NB4 (cell line): ENCODE measurements around the gene PEX11B.

Experiments
- POLR2A ChIP-seq: IDR thresholded peaks from 2 replicates; pipeline ENCODE4 v1.6.1; 2011; ENCODE audit warnings: mild to moderate bottlenecking; ENCODE audit not compliant: insufficient read length; ENCODE audit errors: extremely low read depth
- TF ChIP-seq, protein P1 (sequence below): IDR thresholded peaks from one replicate; pipeline ENCODE4 v1.5.1; 2012; ENCODE audit warnings: low read depth, low read length
- TF ChIP-seq, protein P2 (sequence below): IDR thresholded peaks from 2 replicates; pipeline ENCODE4 v1.6.1; 2011; ENCODE audit warnings: low read depth, low read length

DNA sequence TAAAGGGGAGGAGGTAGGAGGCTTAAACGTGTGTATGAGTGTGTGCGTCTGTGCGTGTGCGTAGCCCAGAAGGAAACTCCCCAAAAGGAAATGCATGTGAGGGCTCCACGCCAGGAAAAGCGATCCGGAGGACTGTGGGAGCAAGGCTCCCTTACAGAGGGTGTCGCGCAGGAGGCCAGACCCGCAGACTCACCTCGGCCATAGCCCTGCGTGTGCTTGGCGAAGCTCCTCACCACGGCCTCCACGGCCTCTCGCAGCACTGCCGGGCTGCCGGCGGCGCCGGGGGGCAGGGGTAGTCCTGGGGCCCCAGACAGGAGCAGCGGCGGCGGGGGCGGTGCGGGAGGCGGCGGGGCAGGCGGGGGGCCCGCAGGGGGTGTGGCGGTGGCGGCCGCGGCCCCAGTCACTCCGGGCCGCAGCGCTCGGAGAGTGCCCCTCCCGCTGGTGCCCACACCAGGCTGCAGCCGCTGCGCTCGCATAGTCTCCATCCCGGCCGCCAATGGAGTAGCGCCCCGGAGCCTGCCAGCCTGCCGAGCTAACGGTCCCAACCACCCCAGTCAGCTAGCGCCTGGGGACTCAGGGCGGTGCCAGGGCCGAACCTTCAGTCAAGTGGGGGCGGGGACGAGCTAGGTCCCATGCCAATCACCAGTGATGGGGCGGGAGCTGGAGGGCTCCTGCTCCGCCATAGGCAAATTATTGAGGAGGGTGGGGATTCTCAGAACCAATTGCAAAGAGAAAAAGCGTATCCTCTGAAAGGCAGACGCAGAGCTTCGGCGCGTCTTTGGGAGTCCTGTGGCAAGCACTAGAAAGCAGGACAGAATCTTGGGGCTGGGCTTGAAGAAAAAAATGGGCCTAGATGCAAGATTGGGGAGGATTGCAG, 39.2 kb upstream of the PEX11B start, which contains the start of gene LIX1L:
- TF ChIP-seq POLR2A: peak; percentile 66
- TF ChIP-seq, protein P1, sequence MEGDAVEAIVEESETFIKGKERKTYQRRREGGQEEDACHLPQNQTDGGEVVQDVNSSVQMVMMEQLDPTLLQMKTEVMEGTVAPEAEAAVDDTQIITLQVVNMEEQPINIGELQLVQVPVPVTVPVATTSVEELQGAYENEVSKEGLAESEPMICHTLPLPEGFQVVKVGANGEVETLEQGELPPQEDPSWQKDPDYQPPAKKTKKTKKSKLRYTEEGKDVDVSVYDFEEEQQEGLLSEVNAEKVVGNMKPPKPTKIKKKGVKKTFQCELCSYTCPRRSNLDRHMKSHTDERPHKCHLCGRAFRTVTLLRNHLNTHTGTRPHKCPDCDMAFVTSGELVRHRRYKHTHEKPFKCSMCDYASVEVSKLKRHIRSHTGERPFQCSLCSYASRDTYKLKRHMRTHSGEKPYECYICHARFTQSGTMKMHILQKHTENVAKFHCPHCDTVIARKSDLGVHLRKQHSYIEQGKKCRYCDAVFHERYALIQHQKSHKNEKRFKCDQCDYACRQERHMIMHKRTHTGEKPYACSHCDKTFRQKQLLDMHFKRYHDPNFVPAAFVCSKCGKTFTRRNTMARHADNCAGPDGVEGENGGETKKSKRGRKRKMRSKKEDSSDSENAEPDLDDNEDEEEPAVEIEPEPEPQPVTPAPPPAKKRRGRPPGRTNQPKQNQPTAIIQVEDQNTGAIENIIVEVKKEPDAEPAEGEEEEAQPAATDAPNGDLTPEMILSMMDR: no peak
- TF ChIP-seq, protein P2, sequence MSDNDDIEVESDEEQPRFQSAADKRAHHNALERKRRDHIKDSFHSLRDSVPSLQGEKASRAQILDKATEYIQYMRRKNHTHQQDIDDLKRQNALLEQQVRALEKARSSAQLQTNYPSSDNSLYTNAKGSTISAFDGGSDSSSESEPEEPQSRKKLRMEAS: peak; percentile 67
